ENCODE data around the gene ADARB2. TPM values are rescaled to one million over a fixed set of nuclear protein-coding genes. Genes with fewer than 3 reads are reported as not detected.

The ADARB2 gene
- total RNA-seq, 2 donors from 2014 or later: 1.1 to 1.8 TPM

DNA sequence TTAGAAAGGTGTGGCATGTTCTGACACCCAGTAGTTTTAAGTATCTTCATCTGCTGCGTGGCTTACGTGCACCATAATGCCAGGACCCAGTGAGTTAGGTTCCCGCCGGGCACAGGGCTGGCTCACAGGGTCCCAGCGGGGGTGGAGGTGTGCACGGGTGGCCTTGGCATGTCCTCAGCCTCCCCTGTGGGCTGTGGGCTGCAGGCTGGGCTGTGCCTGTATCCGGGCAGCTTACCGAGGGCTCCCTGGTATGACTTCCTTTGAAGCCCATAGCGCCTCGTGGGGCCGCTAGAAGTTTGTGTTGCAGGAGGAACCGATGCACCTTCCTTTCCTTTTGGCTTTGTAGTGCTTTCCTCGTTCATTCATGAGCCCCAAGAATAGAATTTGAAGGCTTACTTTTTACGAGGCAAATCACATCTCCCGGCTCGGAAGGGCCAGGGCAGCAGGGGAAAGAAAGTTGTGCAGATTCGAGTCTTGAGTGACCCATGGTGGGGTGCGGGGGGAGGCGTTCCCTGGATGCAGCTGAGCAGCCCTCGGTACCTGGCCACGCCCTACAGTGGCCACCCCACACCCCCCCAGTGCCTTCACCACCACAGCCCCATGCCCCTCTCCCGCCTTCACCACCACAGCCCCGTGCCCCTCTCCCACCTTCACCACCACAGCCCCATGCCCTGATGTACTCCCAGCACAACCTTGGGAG lies 568.0 kb downstream of the ADARB2 start:
- Histone ChIP-seq H3K9me3 (ENCODE audit: control insufficient read depth, low read length) (no peaks in the 10 kb centered on the region), H3K36me3 (ENCODE audit: control insufficient read depth, insufficient read depth, low read length) (no peaks in the 10 kb centered on the region), H3K4me3 (ENCODE audit: low read length) (no peak overlapping the region), H3K4me1 (ENCODE audit: control insufficient read depth, insufficient read depth, low read length) (no peaks in the 10 kb centered on the region), H3K27me3 (ENCODE audit: control insufficient read depth, insufficient read depth, low read length, poor library complexity, severe bottlenecking) (no peaks in the 10 kb centered on the region), H3K9ac (ENCODE audit: extremely low read depth, low read length, poor library complexity, severe bottlenecking) (no peak overlapping the region), H3K27ac (ENCODE audit: low read depth, low read length) (no peak overlapping the region)
- Mint-ChIP-seq H3K9me3 (no peaks in the 10 kb centered on the region), H3K4me1 (no peaks in the 10 kb centered on the region), H3K4me3 (no peak overlapping the region), H3K27ac (no peak overlapping the region), H3K27me3 (ENCODE audit: insufficient read depth) (no peaks in the 10 kb centered on the region), H3K36me3 (ENCODE audit: low read depth) (no peaks in the 10 kb centered on the region)
- TF ChIP-seq, protein P1, sequence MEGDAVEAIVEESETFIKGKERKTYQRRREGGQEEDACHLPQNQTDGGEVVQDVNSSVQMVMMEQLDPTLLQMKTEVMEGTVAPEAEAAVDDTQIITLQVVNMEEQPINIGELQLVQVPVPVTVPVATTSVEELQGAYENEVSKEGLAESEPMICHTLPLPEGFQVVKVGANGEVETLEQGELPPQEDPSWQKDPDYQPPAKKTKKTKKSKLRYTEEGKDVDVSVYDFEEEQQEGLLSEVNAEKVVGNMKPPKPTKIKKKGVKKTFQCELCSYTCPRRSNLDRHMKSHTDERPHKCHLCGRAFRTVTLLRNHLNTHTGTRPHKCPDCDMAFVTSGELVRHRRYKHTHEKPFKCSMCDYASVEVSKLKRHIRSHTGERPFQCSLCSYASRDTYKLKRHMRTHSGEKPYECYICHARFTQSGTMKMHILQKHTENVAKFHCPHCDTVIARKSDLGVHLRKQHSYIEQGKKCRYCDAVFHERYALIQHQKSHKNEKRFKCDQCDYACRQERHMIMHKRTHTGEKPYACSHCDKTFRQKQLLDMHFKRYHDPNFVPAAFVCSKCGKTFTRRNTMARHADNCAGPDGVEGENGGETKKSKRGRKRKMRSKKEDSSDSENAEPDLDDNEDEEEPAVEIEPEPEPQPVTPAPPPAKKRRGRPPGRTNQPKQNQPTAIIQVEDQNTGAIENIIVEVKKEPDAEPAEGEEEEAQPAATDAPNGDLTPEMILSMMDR (conservative IDR thresholded peaks at IDR 0.05): no peak
- peak; percentile 45 for DNase-seq
- 70 to 86% methylated on average over 9 to 23 of the region's 23 CpGs for WGBS, 2 experiments (ENCODE audit: insufficient coverage in 1 of 2, insufficient read length in 1 of 2)

DNA sequence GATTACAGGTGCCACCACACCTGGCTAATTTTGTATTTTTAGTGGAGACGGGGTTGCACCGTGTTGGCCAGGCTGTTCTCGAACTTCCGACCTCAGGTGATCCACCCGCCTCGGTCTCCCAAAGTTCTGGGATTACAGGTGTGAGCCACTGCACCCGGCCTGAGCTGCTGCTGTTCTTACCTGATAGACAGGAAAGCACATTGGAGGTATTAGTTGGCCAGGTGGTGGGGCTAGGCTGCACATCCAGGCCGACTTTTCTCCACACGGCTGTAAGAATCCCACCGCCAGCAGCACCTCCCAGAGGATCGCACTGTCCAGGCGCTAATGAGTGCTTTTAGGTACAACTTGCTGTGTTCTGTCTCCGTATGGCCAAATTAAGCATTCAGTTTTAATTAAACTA lies 568.6 kb downstream of the ADARB2 start:
- Mint-ChIP-seq H3K4me1 (no peaks in the 10 kb centered on the region), H3K27me3 (ENCODE audit: insufficient read depth) (no peaks in the 10 kb centered on the region), H3K9me3 (no peaks in the 10 kb centered on the region), H3K4me3 (no peak overlapping the region), H3K36me3 (ENCODE audit: low read depth) (no peaks in the 10 kb centered on the region), H3K27ac (no peak overlapping the region)
- H3K4me1 ChIP-seq (ENCODE audit: control insufficient read depth, insufficient read depth, low read length): no peaks in the 10 kb centered on the region
- no peaks in the 10 kb centered on the region for H3K27me3 ChIP-seq (ENCODE audit: control insufficient read depth, insufficient read depth, low read length, poor library complexity, severe bottlenecking)
- WGBS, 2 experiments (ENCODE audit: insufficient coverage in 1 of 2, insufficient read length in 1 of 2): 92 to 99% methylated on average over 9 to 13 of the region's 13 CpGs
- TF ChIP-seq, protein P1 (conservative IDR thresholded peaks at IDR 0.05): peak; percentile 33
- H3K4me3 ChIP-seq (ENCODE audit: low read length): no peak overlapping the region
- DNase-seq: peak; percentile 49
- no peaks in the 10 kb centered on the region for H3K36me3 ChIP-seq (ENCODE audit: control insufficient read depth, insufficient read depth, low read length)
- no peak overlapping the region for H3K9ac ChIP-seq (ENCODE audit: extremely low read depth, low read length, poor library complexity, severe bottlenecking)
- H3K9me3 ChIP-seq (ENCODE audit: control insufficient read depth, low read length): no peaks in the 10 kb centered on the region
- no peak overlapping the region for H3K27ac ChIP-seq (ENCODE audit: low read depth, low read length)

DNA sequence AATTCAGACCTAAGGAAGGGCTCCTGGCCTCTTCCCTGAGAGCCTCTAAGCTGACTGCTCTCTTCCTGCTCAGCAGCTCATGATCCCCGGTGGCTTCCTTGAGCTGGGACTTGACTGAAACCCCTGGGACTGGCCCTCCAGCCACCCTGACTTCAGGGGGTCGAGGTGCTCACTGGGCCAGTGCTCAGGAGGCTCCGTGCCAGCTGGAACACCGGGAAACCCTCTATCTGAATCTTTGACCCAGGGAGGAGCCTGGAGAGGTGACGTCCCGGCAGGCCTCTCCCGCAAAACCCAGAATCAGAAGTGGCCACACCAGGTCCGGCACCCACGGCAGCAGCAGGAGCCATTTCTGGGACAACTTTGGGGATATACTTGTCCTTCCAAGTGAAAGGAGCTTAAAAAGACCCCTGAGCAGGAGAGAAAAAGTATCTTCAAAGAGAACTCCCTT lies 570.5 kb downstream of the ADARB2 start:
- no peak overlapping the region for H3K4me3 Mint-ChIP-seq
- WGBS, 2 experiments (ENCODE audit: insufficient coverage in 1 of 2, insufficient read length in 1 of 2): 92 to 93% methylated on average over 5 to 9 of the region's 9 CpGs
- no peaks in the 10 kb centered on the region for H3K36me3 Mint-ChIP-seq (ENCODE audit: low read depth)
- Histone ChIP-seq H3K27me3 (ENCODE audit: control insufficient read depth, insufficient read depth, low read length, poor library complexity, severe bottlenecking) (no peaks in the 10 kb centered on the region), H3K4me1 (ENCODE audit: control insufficient read depth, insufficient read depth, low read length) (no peaks in the 10 kb centered on the region), H3K9ac (ENCODE audit: extremely low read depth, low read length, poor library complexity, severe bottlenecking) (no peak overlapping the region), H3K9me3 (ENCODE audit: control insufficient read depth, low read length) (no peaks in the 10 kb centered on the region), H3K4me3 (ENCODE audit: low read length) (no peak overlapping the region), H3K27ac (ENCODE audit: low read depth, low read length) (no peak overlapping the region), H3K36me3 (ENCODE audit: control insufficient read depth, insufficient read depth, low read length) (no peaks in the 10 kb centered on the region)
- peak; percentile 25 for DNase-seq
- H3K27ac Mint-ChIP-seq: no peak overlapping the region
- TF ChIP-seq, protein P1 (conservative IDR thresholded peaks at IDR 0.05): no peak
- H3K9me3 Mint-ChIP-seq: no peaks in the 10 kb centered on the region
- H3K27me3 Mint-ChIP-seq (ENCODE audit: insufficient read depth): no peaks in the 10 kb centered on the region
- no peaks in the 10 kb centered on the region for H3K4me1 Mint-ChIP-seq
